HEK293 (cell line): ENCODE measurements around the gene CYP2B6.

Experiments used
- GLIS1 ChIP-seq: fragments of 450-650 bp; formaldehyde crosslinking; IDR thresholded peaks from 2 replicates; pipeline ENCODE4 v1.5.1; 2016; ENCODE audit warnings: missing biosample characterization, missing genetic modification characterization
- PRDM1 ChIP-seq: fragments of 450-650 bp; formaldehyde crosslinking; IDR thresholded peaks from 2 replicates; pipeline ENCODE4; 2016; ENCODE audit warnings: missing biosample characterization, missing genetic modification characterization
- ZBTB10 ChIP-seq: fragments of 450-650 bp; formaldehyde crosslinking; IDR thresholded peaks from 2 replicates; pipeline ENCODE4 v1.5.1; 2016; ENCODE audit warnings: missing biosample characterization, missing genetic modification characterization
- ZBTB21 ChIP-seq: fragments of 450-650 bp; formaldehyde crosslinking; IDR thresholded peaks from 2 replicates; pipeline ENCODE4 v1.5.1; 2017; ENCODE audit warnings: missing biosample characterization, missing genetic modification characterization
- ZFP37 ChIP-seq: fragments of 450-650 bp; formaldehyde crosslinking; IDR thresholded peaks from 2 replicates; pipeline ENCODE4 v1.5.1; 2016; ENCODE audit warnings: missing biosample characterization, missing genetic modification characterization
- ZFP69B ChIP-seq: fragments of 450-650 bp; formaldehyde crosslinking; IDR thresholded peaks from 2 replicates; pipeline ENCODE4 v1.5.1; 2016; ENCODE audit warnings: missing biosample characterization, missing genetic modification characterization
- ZNF132 ChIP-seq: fragments of 450-650 bp; formaldehyde crosslinking; IDR thresholded peaks from 2 replicates; pipeline ENCODE4 v1.5.1; 2017; ENCODE audit warnings: missing biosample characterization, missing genetic modification characterization, borderline replicate concordance
- ZNF146 ChIP-seq: fragments of 450-650 bp; formaldehyde crosslinking; IDR thresholded peaks from 2 replicates; pipeline ENCODE4 v1.5.1; 2016; ENCODE audit warnings: missing biosample characterization, missing genetic modification characterization
- ZNF19 ChIP-seq: fragments of 450-650 bp; formaldehyde crosslinking; IDR thresholded peaks from 2 replicates; pipeline ENCODE4; 2016; ENCODE audit warnings: missing biosample characterization, missing genetic modification characterization, low read depth
- ZNF223 ChIP-seq: fragments of 450-650 bp; formaldehyde crosslinking; IDR thresholded peaks from 2 replicates; pipeline ENCODE4 v1.5.1; 2016; ENCODE audit warnings: missing biosample characterization, missing genetic modification characterization
- ZNF24 ChIP-seq: fragments of 450-650 bp; formaldehyde crosslinking; IDR thresholded peaks from 2 replicates; pipeline ENCODE4 v1.5.1; 2016; ENCODE audit warnings: missing biosample characterization, missing genetic modification characterization
- ZNF26 ChIP-seq: fragments of 450-650 bp; formaldehyde crosslinking; IDR thresholded peaks from 2 replicates; pipeline ENCODE4 v1.5.1; 2016; ENCODE audit warnings: missing biosample characterization, missing genetic modification characterization
- ZNF292 ChIP-seq: fragments of 450-650 bp; formaldehyde crosslinking; IDR thresholded peaks from 2 replicates; pipeline ENCODE4 v1.5.1; 2016; ENCODE audit warnings: low read depth, missing biosample characterization, missing genetic modification characterization, borderline replicate concordance
- ZNF600 ChIP-seq: fragments of 450-650 bp; formaldehyde crosslinking; IDR thresholded peaks from 2 replicates; pipeline ENCODE4 v1.5.1; 2016; ENCODE audit warnings: missing biosample characterization, missing genetic modification characterization
- ZNF610 ChIP-seq: fragments of 450-650 bp; formaldehyde crosslinking; IDR thresholded peaks from 2 replicates; pipeline ENCODE4 v1.5.1; 2016; ENCODE audit warnings: missing biosample characterization, missing genetic modification characterization, borderline replicate concordance
- ZNF626 ChIP-seq: fragments of 450-650 bp; sonication (Bioruptor Pico); formaldehyde crosslinking; IDR thresholded peaks from 2 replicates; pipeline ENCODE4 v1.5.1; 2018; ENCODE audit warnings: missing biosample characterization, missing genetic modification characterization, inconsistent platforms
- ZNF670 ChIP-seq: fragments of 450-650 bp; formaldehyde crosslinking; IDR thresholded peaks from 2 replicates; pipeline ENCODE4 v1.5.1; 2016; ENCODE audit warnings: missing biosample characterization, missing genetic modification characterization, low read depth
- ZNF692 ChIP-seq: fragments of 450-650 bp; formaldehyde crosslinking; IDR thresholded peaks from 2 replicates; pipeline ENCODE4 v1.5.1; 2016; ENCODE audit warnings: missing biosample characterization, missing genetic modification characterization
- ZSCAN4 ChIP-seq: fragments of 450-650 bp; formaldehyde crosslinking; IDR thresholded peaks from 2 replicates; pipeline ENCODE4 v1.5.1; 2017; ENCODE audit warnings: missing biosample characterization, missing genetic modification characterization
- TF ChIP-seq, protein P1 (sequence below): fragments of 450-650 bp; formaldehyde crosslinking; IDR thresholded peaks from 2 replicates; pipeline ENCODE4 v1.5.1; 2017; ENCODE audit warnings: missing biosample characterization, missing genetic modification characterization
- TF ChIP-seq, protein P2 (sequence below): fragments of 450-650 bp; formaldehyde crosslinking; IDR thresholded peaks from 2 replicates; pipeline ENCODE4 v1.5.1; 2016; ENCODE audit warnings: missing biosample characterization, missing genetic modification characterization

Gene CYP2B6

DNA sequence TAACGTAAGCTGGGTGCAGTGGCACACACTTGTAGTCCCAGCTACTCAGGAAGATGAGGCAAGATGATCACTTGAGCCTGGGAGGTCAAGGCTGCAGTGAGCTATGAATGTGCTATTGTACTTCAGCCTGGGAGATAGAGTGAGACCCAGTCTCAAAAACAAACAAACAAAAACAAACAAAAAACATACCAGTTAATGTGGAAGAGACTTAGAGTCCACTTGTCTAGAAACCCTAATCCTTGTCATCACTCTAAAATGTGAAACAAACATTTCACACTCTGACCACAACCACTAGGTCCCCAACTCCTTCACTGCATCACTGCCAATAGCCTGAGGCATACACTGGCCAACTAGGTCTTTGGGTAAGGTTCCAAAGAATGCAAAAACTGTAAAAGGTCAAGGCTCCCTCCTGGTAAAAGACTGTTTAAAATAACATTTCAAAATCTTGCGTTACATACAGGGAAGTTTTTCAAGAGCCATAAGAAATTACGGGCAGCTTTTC lies 28.6 kb upstream of the CYP2B6 start (continued):
- peak; percentile 49; the same call in 1 of the 2 replicates for TF ChIP-seq ZBTB21
- TF ChIP-seq ZNF132 (tag by site-specific recombination) = no peak
- TF ChIP-seq ZNF146 (tag by site-specific recombination) = no peak
- no peak for TF ChIP-seq PRDM1 (tag by site-specific recombination)
- TF ChIP-seq ZNF24 (tag by site-specific recombination) = peak; percentile 93
- TF ChIP-seq ZNF610 (tag by site-specific recombination) = peak; percentile 46; the same call in 1 of the 2 replicates
- TF ChIP-seq ZNF26 = no peak
- TF ChIP-seq, protein P1, sequence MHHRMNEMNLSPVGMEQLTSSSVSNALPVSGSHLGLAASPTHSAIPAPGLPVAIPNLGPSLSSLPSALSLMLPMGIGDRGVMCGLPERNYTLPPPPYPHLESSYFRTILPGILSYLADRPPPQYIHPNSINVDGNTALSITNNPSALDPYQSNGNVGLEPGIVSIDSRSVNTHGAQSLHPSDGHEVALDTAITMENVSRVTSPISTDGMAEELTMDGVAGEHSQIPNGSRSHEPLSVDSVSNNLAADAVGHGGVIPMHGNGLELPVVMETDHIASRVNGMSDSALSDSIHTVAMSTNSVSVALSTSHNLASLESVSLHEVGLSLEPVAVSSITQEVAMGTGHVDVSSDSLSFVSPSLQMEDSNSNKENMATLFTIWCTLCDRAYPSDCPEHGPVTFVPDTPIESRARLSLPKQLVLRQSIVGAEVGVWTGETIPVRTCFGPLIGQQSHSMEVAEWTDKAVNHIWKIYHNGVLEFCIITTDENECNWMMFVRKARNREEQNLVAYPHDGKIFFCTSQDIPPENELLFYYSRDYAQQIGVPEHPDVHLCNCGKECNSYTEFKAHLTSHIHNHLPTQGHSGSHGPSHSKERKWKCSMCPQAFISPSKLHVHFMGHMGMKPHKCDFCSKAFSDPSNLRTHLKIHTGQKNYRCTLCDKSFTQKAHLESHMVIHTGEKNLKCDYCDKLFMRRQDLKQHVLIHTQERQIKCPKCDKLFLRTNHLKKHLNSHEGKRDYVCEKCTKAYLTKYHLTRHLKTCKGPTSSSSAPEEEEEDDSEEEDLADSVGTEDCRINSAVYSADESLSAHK = peak; percentile 72
- no peak for TF ChIP-seq ZNF19 (tag by site-specific recombination)
- 0 out of 2 replicates have a peak, but pooled peaks have one; percentile 13 for TF ChIP-seq ZBTB10 (tag by site-specific recombination)
- TF ChIP-seq ZNF670 (tag by site-specific recombination) = no peak
- no peak for TF ChIP-seq ZNF223 (tag by site-specific recombination)
- TF ChIP-seq ZFP69B (tag by site-specific recombination) = peak; percentile 62
- TF ChIP-seq ZNF600 (tag by site-specific recombination) = no peak
- TF ChIP-seq ZFP37 (tag by site-specific recombination) = peak; percentile 60; the same call in 1 of the 2 replicates
- TF ChIP-seq ZNF692 = peak; percentile 52
- no peak for TF ChIP-seq ZNF626 (tag by site-specific recombination)
- TF ChIP-seq GLIS1 (tag by site-specific recombination) = peak; percentile 45
- TF ChIP-seq, protein P2, sequence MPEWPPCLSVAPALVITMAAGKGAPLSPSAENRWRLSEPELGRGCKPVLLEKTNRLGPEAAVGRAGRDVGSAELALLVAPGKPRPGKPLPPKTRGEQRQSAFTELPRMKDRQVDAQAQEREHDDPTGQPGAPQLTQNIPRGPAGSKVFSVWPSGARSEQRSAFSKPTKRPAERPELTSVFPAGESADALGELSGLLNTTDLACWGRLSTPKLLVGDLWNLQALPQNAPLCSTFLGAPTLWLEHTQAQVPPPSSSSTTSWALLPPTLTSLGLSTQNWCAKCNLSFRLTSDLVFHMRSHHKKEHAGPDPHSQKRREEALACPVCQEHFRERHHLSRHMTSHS = peak; percentile 50; the same call in 1 of the 2 replicates
- TF ChIP-seq ZNF292 (tag by site-specific recombination) = no peak
- TF ChIP-seq ZSCAN4 (tag by site-specific recombination) = no peak; the same call in 1 of the 2 replicates
